HL-60 (cell line): ENCODE data around the gene GRXCR2.

Experiments used
- CTCF ChIP-seq: IDR thresholded peaks from one replicate; pipeline ENCODE4 v1.5.1; 2011; ENCODE audit warnings: low read length, control low read depth, inconsistent platforms; ENCODE audit not compliant: insufficient read depth
- POLR2AphosphoS5 ChIP-seq: IDR thresholded peaks from 2 replicates; pipeline ENCODE4 v1.6.1; 2012; ENCODE audit warnings: low read depth
- REST ChIP-seq: IDR thresholded peaks from 2 replicates; pipeline ENCODE4 v1.6.1; 2012; ENCODE audit warnings: low read depth; ENCODE audit not compliant: insufficient replicate concordance

- TF ChIP-seq CTCF (no peak), REST (no peak), POLR2AphosphoS5 (no peak)
These were observed 24.0 kb downstream of the GRXCR2 start for GRCh38 chr5:145848854-145849253.
